ENCODE results near the gene SLC16A13. TPM values are rescaled to one million over a fixed set of nuclear protein-coding genes. Genes with fewer than 3 reads are reported as not detected.

Gene SLC16A13
- total RNA-seq, 4 donors from 2014 or later = 0.51 to 3.4 TPM; not detected in 2

- Histone ChIP-seq H3K36me3 (no peaks in the 10 kb centered on the region), H3K27ac (no peak overlapping the region), H3K27me3 (peaks cover 0 to 15% of the 10 kb centered on the region in 2 donors), H3K4me3 (no peak overlapping the region), H3K9me3 (no peaks in the 10 kb centered on the region), H3K4me1 (peaks cover 0 to 19% of the 10 kb centered on the region in 2 donors)
- TF ChIP-seq POLR2A (IDR thresholded peaks at IDR 0.05) = no peak
- TF ChIP-seq CTCF (IDR thresholded peaks at IDR 0.05) = no peak
- intact Hi-C loops (cut with DNase I; ENCODE audit: low total_unique reads) = no loop called here
- DNase-seq = no peak
These were observed 6.0 kb downstream of the SLC16A13 start for GRCh38 chr17:7041607-7042500.

GRCh38 chr17:7042501-7043181 is 6.8 kb downstream of the SLC16A13 start:
- intact Hi-C loops (cut with DNase I; ENCODE audit: low total_unique reads) = no loop called here
- Histone ChIP-seq H3K27me3 (peaks cover 0 to 15% of the 10 kb centered on the region in 2 donors), H3K36me3 (no peaks in the 10 kb centered on the region), H3K9me3 (no peaks in the 10 kb centered on the region), H3K4me3 (peak overlapping the region in 1 of 2 donors; percentile 29), H3K27ac (no peak overlapping the region), H3K4me1 (peaks cover 0 to 19% of the 10 kb centered on the region in 2 donors)
- no peak for DNase-seq
- TF ChIP-seq CTCF (IDR thresholded peaks at IDR 0.05) (no peak), POLR2A (IDR thresholded peaks at IDR 0.05) (no peak)

DNA sequence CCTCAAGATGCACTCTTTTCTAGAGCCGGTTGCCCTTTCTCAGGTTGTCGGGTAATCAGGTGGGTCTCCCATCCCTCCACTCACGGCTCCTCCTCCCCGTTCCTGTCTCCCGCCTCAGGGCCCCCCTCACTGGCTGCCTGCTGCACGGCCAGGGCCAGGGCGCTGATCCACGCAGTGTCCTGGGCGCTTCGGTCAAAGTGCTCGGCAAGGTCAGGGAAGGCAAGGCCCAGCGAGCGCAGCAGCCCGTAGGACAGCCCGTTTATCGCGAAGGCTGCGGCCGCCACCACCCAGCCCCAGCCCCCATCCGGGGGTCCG is 7.3 kb downstream of the SLC16A13 start:
- peaks cover 0 to 19% of the 10 kb centered on the region in 2 donors for H3K4me1 ChIP-seq
- DNase-seq = no peak
- H3K36me3 ChIP-seq = no peaks in the 10 kb centered on the region
- peak overlapping the region; percentile 25 to 68 for H3K27ac ChIP-seq
- H3K4me3 ChIP-seq = peak overlapping the region; percentile 22 to 29
- intact Hi-C loops (cut with DNase I; ENCODE audit: low total_unique reads) = no loop called here
- peaks cover 0 to 15% of the 10 kb centered on the region in 2 donors for H3K27me3 ChIP-seq
- TF ChIP-seq CTCF (IDR thresholded peaks at IDR 0.05) (no peak), POLR2A (IDR thresholded peaks at IDR 0.05) (no peak)
- no peaks in the 10 kb centered on the region for H3K9me3 ChIP-seq

DNA sequence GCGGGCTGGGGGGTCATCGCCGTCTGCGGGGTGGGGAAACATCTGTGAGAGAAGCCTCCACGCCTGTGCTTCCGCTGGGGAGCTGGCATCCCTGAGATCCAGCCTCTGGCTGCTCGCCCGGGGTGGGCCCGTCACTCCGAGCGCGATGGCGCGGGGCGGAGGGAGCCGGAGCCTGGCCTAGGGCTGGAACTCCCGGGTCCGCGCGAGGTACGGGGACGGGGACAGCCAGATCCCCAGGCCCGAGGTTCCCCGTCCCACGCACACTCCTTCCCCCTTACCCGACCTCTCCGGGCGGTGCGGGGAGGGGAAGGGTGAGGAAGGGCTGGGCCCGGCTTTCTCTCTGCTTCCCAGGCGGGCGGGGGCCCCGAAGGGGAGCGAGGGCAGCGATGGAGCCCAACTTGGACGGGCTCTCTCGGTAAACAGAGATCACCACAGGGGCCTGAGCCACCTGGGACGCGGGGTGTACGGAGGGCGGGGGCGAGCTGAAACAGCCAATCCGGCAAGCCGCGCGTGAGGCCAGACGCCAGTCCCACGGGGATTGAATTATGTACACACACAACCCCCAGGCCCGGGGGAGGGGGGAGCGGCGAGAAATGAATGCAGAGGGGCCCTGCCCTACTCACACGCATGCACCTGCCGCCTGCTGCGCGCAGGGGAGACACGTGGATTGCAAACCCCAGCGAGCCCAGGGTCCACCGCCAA is 7.8 kb downstream of the SLC16A13 start, which contains the start of gene SLC16A11:
Gene SLC16A11, minus strand, starts transcription at position 596 of the 702 bp plus-strand sequence. Its CDS starts 579 bp downstream, at position 17.
- Histone ChIP-seq H3K27me3 (peaks cover 0 to 15% of the 10 kb centered on the region in 2 donors), H3K4me3 (peak within 1 kb of the TSS; percentile 22 to 29), H3K4me1 (peaks cover 0 to 19% of the 10 kb centered on the region in 2 donors), H3K27ac (peak within 1 kb of the TSS; percentile 25 to 68), H3K36me3 (no peaks in the 10 kb centered on the region), H3K9me3 (no peaks in the 10 kb centered on the region)
- TF ChIP-seq POLR2A (IDR thresholded peaks at IDR 0.05) (no peak), CTCF (IDR thresholded peaks at IDR 0.05) (no peak)
- intact Hi-C loops (cut with DNase I; ENCODE audit: low total_unique reads) = no loop called here
- peak in 1 of 2 donors; percentile 40 for DNase-seq

Data from uterus (tissue), 4 donors.